ENCODE results near the gene SMCHD1. TPM values are rescaled to one million over a fixed set of nuclear protein-coding genes. Genes with fewer than 3 reads are reported as not detected.

The SMCHD1 gene
- total RNA-seq, 4 donors from 2014 or later: 35.5 to 126 (median 41.3) TPM

DNA sequence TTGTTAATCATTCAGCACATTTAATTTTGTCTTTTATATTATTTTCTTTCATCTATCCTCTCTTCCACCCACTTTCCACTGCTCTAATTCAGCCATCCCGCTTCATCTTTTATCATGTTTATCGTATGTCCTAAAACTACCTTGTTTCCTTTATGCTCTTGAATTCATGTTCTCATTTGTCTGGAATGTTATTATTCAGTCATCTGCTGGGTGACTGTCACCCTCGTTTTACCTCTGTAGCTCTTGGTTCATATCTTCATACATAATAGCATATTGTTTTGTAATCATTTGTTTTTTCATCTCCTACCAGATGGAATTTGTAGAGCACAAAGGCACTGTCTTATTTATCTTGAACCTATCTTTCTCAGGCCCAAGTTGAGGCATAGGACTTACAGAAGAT, 37.0 kb downstream of the SMCHD1 start:
- Histone ChIP-seq H3K36me3 (peaks cover 84% of the 10 kb centered on the region), H3K27ac (no peak overlapping the region), H3K27me3 (no peaks in the 10 kb centered on the region), H3K9me3 (no peaks in the 10 kb centered on the region), H3K4me1 (no peaks in the 10 kb centered on the region), H3K4me3 (no peak overlapping the region)
- no peak for DNase-seq (ENCODE audit: low spot score in 2 of 2)
- 84% methylated on average over 3 of the region's 3 CpGs for WGBS
- TF ChIP-seq POLR2AphosphoS5 (IDR thresholded peaks at IDR 0.05): no peak
- no peak for TF ChIP-seq CTCF (IDR thresholded peaks at IDR 0.05)
- no peak for TF ChIP-seq POLR2A (IDR thresholded peaks at IDR 0.05)
- no peak for TF ChIP-seq EP300 (IDR thresholded peaks at IDR 0.05)

DNA sequence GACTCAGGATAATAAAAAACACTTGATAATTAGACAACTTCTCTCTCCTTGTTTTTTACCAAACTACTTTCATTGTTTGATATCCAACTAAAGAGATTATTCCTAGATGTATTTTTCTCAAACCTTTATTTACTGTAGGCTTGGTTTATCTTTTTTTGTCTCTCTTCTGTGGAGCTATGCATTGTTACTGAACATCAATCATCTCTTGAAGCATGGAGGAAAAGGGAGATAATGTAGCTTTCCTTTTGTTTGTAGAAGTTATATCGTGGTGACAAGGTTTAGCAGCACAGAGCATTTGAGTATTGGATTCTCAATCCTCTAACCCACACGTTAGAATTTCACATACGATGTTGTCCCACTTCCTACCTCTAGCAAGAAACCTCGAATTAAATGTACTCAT, 41.7 kb downstream of the SMCHD1 start:
- H3K27ac ChIP-seq: no peak overlapping the region
- H3K36me3 ChIP-seq: peaks cover 88% of the 10 kb centered on the region
- no peaks in the 10 kb centered on the region for H3K9me3 ChIP-seq
- WGBS: 83% methylated on average over 4 of the region's 4 CpGs
- no peak for DNase-seq (ENCODE audit: low spot score in 2 of 2)
- H3K27me3 ChIP-seq: no peaks in the 10 kb centered on the region
- TF ChIP-seq POLR2A (IDR thresholded peaks at IDR 0.05) (no peak), EP300 (IDR thresholded peaks at IDR 0.05) (no peak), POLR2AphosphoS5 (IDR thresholded peaks at IDR 0.05) (no peak), CTCF (IDR thresholded peaks at IDR 0.05) (no peak)
- H3K4me3 ChIP-seq: no peak overlapping the region
- no peaks in the 10 kb centered on the region for H3K4me1 ChIP-seq

GRCh38 chr18:2699001-2699400, 43.5 kb downstream of the SMCHD1 start:
- Histone ChIP-seq H3K4me1 (no peaks in the 10 kb centered on the region), H3K27ac (no peak overlapping the region), H3K4me3 (no peak overlapping the region), H3K27me3 (no peaks in the 10 kb centered on the region), H3K9me3 (no peaks in the 10 kb centered on the region), H3K36me3 (peaks cover 82% of the 10 kb centered on the region)
- TF ChIP-seq EP300 (IDR thresholded peaks at IDR 0.05) (no peak), POLR2A (IDR thresholded peaks at IDR 0.05) (no peak), POLR2AphosphoS5 (IDR thresholded peaks at IDR 0.05) (no peak), CTCF (IDR thresholded peaks at IDR 0.05) (no peak)
- DNase-seq (ENCODE audit: low spot score in 2 of 2): no peak
- 62% methylated on average over 3 of the region's 3 CpGs for WGBS

GRCh38 chr18:2704541-2704940, 49.0 kb downstream of the SMCHD1 start:
- WGBS: 80% methylated on average over 2 of the region's 2 CpGs
- no peak for DNase-seq (ENCODE audit: low spot score in 2 of 2)

DNA sequence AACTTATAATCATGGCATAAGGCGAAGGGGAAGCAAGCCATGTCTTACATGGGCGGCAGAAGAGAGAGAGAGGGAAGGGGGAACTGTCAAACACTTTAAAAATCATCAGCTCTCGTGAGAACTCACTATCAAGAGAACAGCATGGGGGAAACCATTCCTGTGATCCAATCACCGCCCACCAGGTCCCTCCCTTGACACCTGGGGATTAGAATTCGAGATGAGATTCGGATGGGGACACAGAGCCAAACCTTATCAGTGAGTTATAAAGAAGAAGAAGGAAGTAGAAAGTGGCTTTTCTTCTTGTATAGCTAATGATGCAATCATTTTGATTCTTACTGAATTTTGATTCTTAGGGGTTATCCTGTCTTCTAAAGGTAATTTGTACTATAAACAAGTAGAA, 51.4 kb downstream of the SMCHD1 start:
- 90% methylated on average over 6 of the region's 6 CpGs for WGBS
- no peak for TF ChIP-seq POLR2AphosphoS5 (IDR thresholded peaks at IDR 0.05)
- no peak for TF ChIP-seq CTCF (IDR thresholded peaks at IDR 0.05)
- no peak for TF ChIP-seq POLR2A (IDR thresholded peaks at IDR 0.05)
- TF ChIP-seq EP300 (IDR thresholded peaks at IDR 0.05): no peak
- peaks cover 55% of the 10 kb centered on the region for H3K36me3 ChIP-seq

More at GRCh38 chr18:2704541-2704940, 49.0 kb downstream of the SMCHD1 start:
- no peak overlapping the region for H3K4me3 ChIP-seq
- H3K36me3 ChIP-seq: peaks cover 60% of the 10 kb centered on the region
- no peaks in the 10 kb centered on the region for H3K9me3 ChIP-seq
- TF ChIP-seq CTCF (IDR thresholded peaks at IDR 0.05): no peak
- no peak for TF ChIP-seq POLR2AphosphoS5 (IDR thresholded peaks at IDR 0.05)
- no peak for TF ChIP-seq POLR2A (IDR thresholded peaks at IDR 0.05)
- TF ChIP-seq EP300 (IDR thresholded peaks at IDR 0.05): no peak
- H3K27me3 ChIP-seq: no peaks in the 10 kb centered on the region
- no peaks in the 10 kb centered on the region for H3K4me1 ChIP-seq
- H3K27ac ChIP-seq: no peak overlapping the region

More for the DNA sequence above, 51.4 kb downstream of the SMCHD1 start:
- no peaks in the 10 kb centered on the region for H3K9me3 ChIP-seq
- no peaks in the 10 kb centered on the region for H3K4me1 ChIP-seq
- H3K27ac ChIP-seq: no peak overlapping the region
- H3K4me3 ChIP-seq: no peak overlapping the region
- H3K27me3 ChIP-seq: no peaks in the 10 kb centered on the region
- DNase-seq (ENCODE audit: low spot score in 2 of 2): no peak
